ENCODE measurements around the gene ZNF17.

DNA sequence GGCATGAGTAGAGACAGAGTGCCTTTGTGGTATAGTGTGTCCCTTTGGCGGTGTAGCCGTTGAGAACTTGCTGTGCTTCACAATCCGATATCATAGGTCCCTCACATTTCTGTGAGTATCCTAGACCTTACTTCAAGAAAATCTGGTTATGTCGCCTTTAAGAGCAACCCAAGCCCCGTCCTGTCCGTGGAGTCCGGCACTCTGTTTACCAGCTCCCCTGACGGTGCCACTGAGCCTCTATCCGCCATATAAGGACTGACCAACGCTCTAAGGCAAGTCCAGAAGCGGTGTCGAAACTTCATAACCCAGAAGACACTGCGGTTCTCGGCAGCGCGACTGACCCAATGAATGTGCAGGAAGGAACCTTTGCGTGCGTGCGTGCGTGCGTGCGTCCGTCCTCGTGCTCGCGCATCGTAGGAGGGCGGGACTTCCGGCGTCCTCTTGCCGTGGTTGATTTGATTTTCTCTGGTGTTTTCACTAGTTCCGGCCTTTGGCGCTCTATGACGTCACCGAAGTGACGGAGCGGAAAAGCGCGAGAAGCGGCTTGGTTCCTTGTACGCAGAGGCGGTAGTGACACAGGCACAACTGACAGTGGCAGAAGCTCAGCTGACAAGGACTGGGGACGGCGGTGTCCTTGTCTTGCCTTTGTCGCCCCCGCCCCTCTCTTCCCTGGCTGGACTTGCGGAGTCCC is 47.8 kb upstream of the ZNF17 start, which contains the start of the genes TRAPPC2B and ZNF547:
- peak; percentile 74 for TF ChIP-seq POLR2AphosphoS5 (IDR thresholded peaks at IDR 0.05; ENCODE audit: low read depth, low read length)
- TF ChIP-seq POLR2A (IDR thresholded peaks at IDR 0.05; ENCODE audit: low read depth, low read length): peak; percentile 77; the same call in 1 of the 2 replicates
- TF ChIP-seq TAF1 (IDR thresholded peaks at IDR 0.05; ENCODE audit: borderline replicate concordance, low read depth, low read length): peak; percentile 54; the same call in 1 of the 2 replicates
